HG02798 (cell line): ENCODE data around the gene SOAT2.
"Not testable (repeated sequence)": the region's sequence is repeated elsewhere in the genome, so short reads cannot be mapped to it uniquely, and the experiment has no call there.

Source experiments
- ATAC-seq: cut with Tn5 transposase; IDR thresholded peaks from one replicate; pipeline ENCODE4 v1.9.1; 2021; ENCODE audit warnings: mild to moderate bottlenecking; ENCODE audit not compliant: unreplicated experiment, poor library complexity

The SOAT2 gene

GRCh38 chr12:53079226-53080117, 23.8 kb upstream of the SOAT2 start, which contains the start of gene SPRYD3:
TSS of gene SPRYD3 (minus strand) at chr12:53079390. CDS start at chr12:53079333, 57 bp downstream.
- peak; percentile 99 for ATAC-seq

GRCh38 chr12:53082637-53083175, 20.6 kb upstream of the SOAT2 start:
- ATAC-seq: no peak

GRCh38 chr12:53086361-53086760, 16.9 kb upstream of the SOAT2 start:
- ATAC-seq: no peak

- no peak for ATAC-seq
These were observed 13.2 kb upstream of the SOAT2 start for GRCh38 chr12:53090105-53090504.

GRCh38 chr12:53090554-53090953, 12.7 kb upstream of the SOAT2 start:
- ATAC-seq: no peak

GRCh38 chr12:53091756-53092155, 11.5 kb upstream of the SOAT2 start:
- no peak for ATAC-seq

- no peak for ATAC-seq
These were observed 9.4 kb upstream of the SOAT2 start for GRCh38 chr12:53093777-53094393.

GRCh38 chr12:53094394-53094787, 8.9 kb upstream of the SOAT2 start:
- ATAC-seq: no peak

GRCh38 chr12:53094796-53095595, 8.3 kb upstream of the SOAT2 start:
- ATAC-seq: not testable (repeated sequence)

GRCh38 chr12:53095596-53095895, 7.7 kb upstream of the SOAT2 start:
- not testable (repeated sequence) for ATAC-seq

GRCh38 chr12:53096089-53096741, 7.1 kb upstream of the SOAT2 start:
- ATAC-seq: no peak

- ATAC-seq: no peak
These were observed 6.5 kb upstream of the SOAT2 start for GRCh38 chr12:53096759-53097158.

GRCh38 chr12:53097207-53097563, 6.1 kb upstream of the SOAT2 start:
- no peak for ATAC-seq

GRCh38 chr12:53097564-53098353, 5.5 kb upstream of the SOAT2 start, which contains the start of gene IGFBP6:
TSS of gene IGFBP6 (plus strand) at chr12:53097667. CDS start at chr12:53097718, 51 bp downstream.
- no peak for ATAC-seq

- no peak for ATAC-seq
These were observed 4.8 kb upstream of the SOAT2 start for GRCh38 chr12:53098354-53098981.

- no peak for ATAC-seq
These were observed 4.0 kb upstream of the SOAT2 start for GRCh38 chr12:53099071-53099882.

GRCh38 chr12:53100466-53101151, 2.7 kb upstream of the SOAT2 start:
- no peak for ATAC-seq

- no peak for ATAC-seq
These were observed 2.0 kb upstream of the SOAT2 start for GRCh38 chr12:53101266-53101665.
